ENCODE measurements around the gene RAB30. TPM values are rescaled to one million over a fixed set of nuclear protein-coding genes. Genes with fewer than 3 reads are reported as not detected.
"Not testable (repeated sequence)": the region's sequence is repeated elsewhere in the genome, so short reads cannot be mapped to it uniquely, and the experiment has no call there.

The RAB30 gene
- total and polyA plus RNA-seq, 9 donors, result 6.8 to 30.4 (median 22.7) TPM

DNA sequence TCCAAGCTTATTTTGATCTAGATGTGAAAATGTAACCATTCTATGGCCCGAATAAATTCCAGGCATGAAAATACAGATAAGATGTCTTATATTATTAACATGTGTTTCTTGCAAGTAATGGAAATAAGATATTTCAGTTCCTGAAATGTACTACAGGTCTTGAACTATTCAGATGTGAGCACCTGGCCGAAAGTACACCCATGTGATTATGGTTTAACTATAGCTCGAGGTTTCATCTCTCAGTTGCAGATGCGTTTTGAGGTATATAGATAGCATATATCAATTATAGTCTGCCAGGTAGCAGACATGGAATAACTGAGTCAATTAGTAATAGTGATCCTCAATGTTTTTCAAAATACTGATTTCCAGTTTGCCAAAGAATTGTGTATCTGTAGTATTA is 101.9 kb downstream of the RAB30 start:
- no peaks in the 10 kb centered on the region for H3K27me3 ChIP-seq
- no peak overlapping the region for H3K27ac ChIP-seq
- H3K4me3 ChIP-seq, result no peak overlapping the region
- H3K36me3 ChIP-seq, result no peaks in the 10 kb centered on the region
- H3K4me1 ChIP-seq (ENCODE audit: insufficient read depth), result no peaks in the 10 kb centered on the region
- DNase-seq, result no peak
- intact Hi-C loops (cut with DNase I), result no loop called here
- no peaks in the 10 kb centered on the region for H3K9me3 ChIP-seq
- 69 to 74% (median 69%) methylated on average over 4 of the region's 4 CpGs for WGBS, 3 donors
- TF ChIP-seq EP300 (IDR thresholded peaks at IDR 0.05), result no peak
- TF ChIP-seq, protein P1, sequence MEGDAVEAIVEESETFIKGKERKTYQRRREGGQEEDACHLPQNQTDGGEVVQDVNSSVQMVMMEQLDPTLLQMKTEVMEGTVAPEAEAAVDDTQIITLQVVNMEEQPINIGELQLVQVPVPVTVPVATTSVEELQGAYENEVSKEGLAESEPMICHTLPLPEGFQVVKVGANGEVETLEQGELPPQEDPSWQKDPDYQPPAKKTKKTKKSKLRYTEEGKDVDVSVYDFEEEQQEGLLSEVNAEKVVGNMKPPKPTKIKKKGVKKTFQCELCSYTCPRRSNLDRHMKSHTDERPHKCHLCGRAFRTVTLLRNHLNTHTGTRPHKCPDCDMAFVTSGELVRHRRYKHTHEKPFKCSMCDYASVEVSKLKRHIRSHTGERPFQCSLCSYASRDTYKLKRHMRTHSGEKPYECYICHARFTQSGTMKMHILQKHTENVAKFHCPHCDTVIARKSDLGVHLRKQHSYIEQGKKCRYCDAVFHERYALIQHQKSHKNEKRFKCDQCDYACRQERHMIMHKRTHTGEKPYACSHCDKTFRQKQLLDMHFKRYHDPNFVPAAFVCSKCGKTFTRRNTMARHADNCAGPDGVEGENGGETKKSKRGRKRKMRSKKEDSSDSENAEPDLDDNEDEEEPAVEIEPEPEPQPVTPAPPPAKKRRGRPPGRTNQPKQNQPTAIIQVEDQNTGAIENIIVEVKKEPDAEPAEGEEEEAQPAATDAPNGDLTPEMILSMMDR (IDR thresholded peaks at IDR 0.05), result no peak
- no peak for TF ChIP-seq POLR2A (IDR thresholded peaks at IDR 0.05)

DNA sequence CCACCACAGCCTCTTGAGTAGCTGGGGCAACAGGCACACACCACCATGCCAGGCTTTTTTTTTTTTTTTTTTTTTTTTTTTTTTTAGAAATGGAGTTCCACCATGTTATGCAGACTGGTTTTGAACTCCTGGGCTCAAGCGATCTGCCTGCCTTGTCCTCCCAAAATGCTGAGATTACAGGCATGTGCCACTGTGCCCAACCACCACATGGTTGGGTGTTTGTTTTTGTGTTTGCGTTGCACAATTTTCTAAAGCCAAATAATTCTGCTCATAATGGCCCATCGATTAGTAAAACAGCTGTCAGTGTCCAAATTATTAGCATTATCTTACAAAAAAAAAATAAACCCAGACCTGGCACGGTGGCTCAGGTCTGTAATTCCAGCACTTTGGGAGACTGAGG is 104.3 kb downstream of the RAB30 start:
- no peak overlapping the region for H3K27ac ChIP-seq
- no peaks in the 10 kb centered on the region for H3K36me3 ChIP-seq
- no peak for DNase-seq
- H3K4me3 ChIP-seq, result no peak overlapping the region
- intact Hi-C loops (cut with DNase I), result no loop called here
- no peaks in the 10 kb centered on the region for H3K9me3 ChIP-seq
- H3K4me1 ChIP-seq (ENCODE audit: insufficient read depth), result no peaks in the 10 kb centered on the region
- no peaks in the 10 kb centered on the region for H3K27me3 ChIP-seq
- WGBS, 3 donors, result 75 to 90% (median 78%) methylated on average over 4 of the region's 4 CpGs
- TF ChIP-seq EP300 (IDR thresholded peaks at IDR 0.05) (no peak), POLR2A (IDR thresholded peaks at IDR 0.05) (no peak)
- TF ChIP-seq, protein P1 (IDR thresholded peaks at IDR 0.05), result no peak

DNA sequence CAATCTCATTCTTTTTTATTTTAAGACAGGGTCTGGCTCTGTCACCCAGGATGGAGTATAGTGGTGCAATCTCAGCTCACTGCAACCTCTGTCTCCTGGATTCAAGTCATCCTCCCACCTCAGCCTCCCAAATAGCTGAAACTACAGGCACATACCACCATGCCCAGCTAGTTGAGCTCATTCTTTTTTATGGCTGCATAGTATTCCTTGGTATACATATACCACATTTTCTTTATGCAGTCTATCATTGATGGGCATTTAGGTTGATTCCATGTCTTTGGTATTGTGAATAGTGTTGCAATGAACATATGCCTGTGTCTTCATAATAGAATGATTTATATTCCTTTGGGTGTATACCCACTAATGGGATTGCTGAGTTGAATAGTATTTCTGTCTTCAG is 109.7 kb downstream of the RAB30 start:
- DNase-seq; H3K4me3 ChIP-seq; H3K36me3 ChIP-seq; H3K4me1 ChIP-seq (ENCODE audit: insufficient read depth); intact Hi-C loops (cut with DNase I); H3K9me3 ChIP-seq; H3K27ac ChIP-seq; H3K27me3 ChIP-seq: not testable (repeated sequence)

DNA sequence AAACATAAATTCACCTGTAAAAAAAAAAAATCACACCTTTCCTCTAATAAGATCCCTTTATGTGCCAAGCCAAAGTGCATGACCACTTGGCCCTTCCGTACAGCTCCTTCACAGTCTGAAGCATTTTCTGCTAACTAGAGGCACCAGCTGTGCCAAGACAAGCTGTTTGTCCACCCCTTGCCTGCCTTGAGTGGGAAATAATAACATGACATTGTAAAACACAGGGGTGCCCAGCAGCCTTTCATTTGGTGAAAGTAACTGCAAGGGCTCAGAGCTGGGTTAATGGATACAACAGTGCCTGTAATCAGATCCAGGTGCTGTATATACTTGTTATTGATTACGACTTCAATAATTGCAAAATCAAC is 110.9 kb downstream of the RAB30 start:
- Histone ChIP-seq H3K27me3 (no peaks in the 10 kb centered on the region), H3K27ac (no peak overlapping the region), H3K4me3 (no peak overlapping the region), H3K9me3 (no peaks in the 10 kb centered on the region), H3K36me3 (no peaks in the 10 kb centered on the region), H3K4me1 (ENCODE audit: insufficient read depth) (no peaks in the 10 kb centered on the region)
- intact Hi-C loops (cut with DNase I), result no loop called here
- no peak for DNase-seq
- TF ChIP-seq, protein P1 (IDR thresholded peaks at IDR 0.05), result no peak
- TF ChIP-seq POLR2A (IDR thresholded peaks at IDR 0.05) (no peak), EP300 (IDR thresholded peaks at IDR 0.05) (no peak)
- 82 to 88% (median 86%) methylated on average over 2 of the region's 2 CpGs for WGBS, 3 donors

DNA sequence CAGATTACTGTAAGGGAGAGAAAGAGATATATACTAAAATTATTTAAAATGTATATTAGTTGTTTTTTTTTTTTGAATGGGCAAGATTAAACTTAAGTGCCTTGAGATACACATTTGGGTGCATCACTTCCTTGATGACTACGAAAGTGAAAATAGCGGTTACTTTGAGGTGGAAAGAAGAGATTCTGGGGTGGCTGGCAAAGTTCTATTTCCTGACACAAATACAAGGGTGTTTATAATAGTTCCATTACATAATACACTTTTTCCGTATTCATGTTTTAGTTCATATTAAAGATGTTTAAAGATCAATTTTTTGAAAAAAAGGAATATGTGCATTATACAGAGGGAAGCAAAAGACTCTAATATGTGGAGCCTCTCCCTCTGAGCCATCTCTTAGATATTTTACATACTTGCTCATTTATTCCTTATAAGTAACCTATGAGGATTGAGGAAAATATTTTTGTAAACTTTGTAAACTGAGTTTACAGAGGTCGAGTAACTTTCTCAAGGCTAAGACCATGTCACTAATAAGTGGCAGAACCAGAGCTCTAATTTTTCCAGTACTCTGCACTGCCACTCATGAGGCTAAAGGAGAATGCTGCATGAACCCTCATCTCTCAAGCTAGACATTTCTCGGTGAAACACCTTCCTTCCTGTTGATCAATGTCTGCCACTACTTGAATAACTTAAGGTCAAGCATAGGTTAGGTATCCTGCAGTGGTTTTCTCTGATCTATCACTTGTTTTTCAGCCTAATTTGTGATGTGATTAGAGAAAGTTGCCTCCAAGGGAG is 111.5 kb downstream of the RAB30 start:
- TF ChIP-seq EP300 (IDR thresholded peaks at IDR 0.05) (no peak), POLR2A (IDR thresholded peaks at IDR 0.05) (no peak)
- TF ChIP-seq, protein P1 (IDR thresholded peaks at IDR 0.05), result no peak
- Histone ChIP-seq H3K4me3 (no peak overlapping the region), H3K36me3 (no peaks in the 10 kb centered on the region), H3K27ac (no peak overlapping the region), H3K4me1 (ENCODE audit: insufficient read depth) (no peaks in the 10 kb centered on the region), H3K9me3 (no peaks in the 10 kb centered on the region), H3K27me3 (no peaks in the 10 kb centered on the region)
- intact Hi-C loops (cut with DNase I), result no loop called here
- 62 to 67% (median 65%) methylated on average over 5 of the region's 5 CpGs for WGBS, 3 donors
- no peak for DNase-seq

DNA sequence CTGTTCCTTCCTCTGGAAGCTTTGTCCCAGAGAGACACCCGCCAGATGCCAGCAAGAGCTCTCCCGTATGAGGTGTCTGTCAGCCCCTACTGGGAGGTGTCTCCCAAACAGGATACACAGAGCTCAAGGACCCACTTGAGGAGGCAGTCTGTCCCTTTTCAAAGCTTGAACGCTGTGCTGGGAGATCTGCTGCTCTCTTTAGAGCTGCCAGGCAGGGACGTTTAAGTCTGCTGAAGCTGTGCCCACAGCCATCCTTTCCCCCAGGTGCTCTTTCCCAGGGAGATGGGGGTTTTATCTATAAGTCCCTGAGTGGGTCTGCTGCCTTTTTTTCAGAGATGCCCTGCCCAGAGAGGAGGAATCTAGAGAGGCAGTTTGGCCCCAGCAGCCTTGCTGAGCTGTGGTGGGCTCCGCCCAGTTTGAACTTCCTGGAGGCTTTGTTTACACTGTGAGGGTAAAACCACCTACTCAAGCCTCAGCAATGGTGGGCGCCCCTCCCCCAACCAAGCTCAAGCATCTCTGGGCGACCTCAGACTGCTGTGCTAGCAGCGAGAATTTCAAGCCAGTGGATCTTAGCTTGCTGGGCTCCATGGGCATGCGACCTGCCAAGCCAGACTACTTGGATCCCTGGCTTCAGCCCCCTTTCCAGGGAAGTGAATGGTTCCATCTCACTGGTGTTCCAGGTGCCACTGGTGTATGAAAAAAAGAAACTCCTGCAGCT is 115.8 kb downstream of the RAB30 start:
- intact Hi-C loops (cut with DNase I); DNase-seq: not testable (repeated sequence)
- whole genome bisulfite sequencing, 3 donors, result 66 to 78% (median 69%) methylated on average over 8 to 9 of the region's 9 CpGs

DNA sequence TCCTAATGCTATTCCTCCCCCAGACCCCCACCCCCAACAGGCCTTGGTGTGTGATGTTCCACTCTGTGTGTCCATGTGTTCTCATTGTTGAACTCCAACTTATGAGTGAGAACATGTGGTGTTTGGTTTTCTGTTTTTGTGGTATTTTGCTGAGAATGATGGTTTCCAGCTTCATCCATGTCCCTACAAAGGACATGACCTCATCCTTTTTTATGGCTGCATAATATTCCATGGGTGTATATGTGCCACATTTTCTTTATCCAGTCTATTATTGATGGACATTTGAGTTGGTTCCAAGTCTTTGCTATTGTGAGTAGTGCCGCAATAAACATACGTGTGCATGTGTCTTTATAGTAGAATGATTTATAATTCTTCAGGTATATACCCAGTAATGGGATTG is 121.2 kb downstream of the RAB30 start:
- WGBS, 3 donors, result 93 to 97% (median 96%) methylated on average over 2 of the region's 2 CpGs
- intact Hi-C loops (cut with DNase I); DNase-seq: not testable (repeated sequence)

More for the DNA sequence above, 115.8 kb downstream of the RAB30 start:
- H3K36me3 ChIP-seq; H3K4me1 ChIP-seq (ENCODE audit: insufficient read depth); H3K27me3 ChIP-seq; H3K4me3 ChIP-seq; H3K27ac ChIP-seq; H3K9me3 ChIP-seq: not testable (repeated sequence)

More for the DNA sequence above, 121.2 kb downstream of the RAB30 start:
- H3K36me3 ChIP-seq; H3K4me3 ChIP-seq; H3K27ac ChIP-seq; H3K9me3 ChIP-seq; H3K27me3 ChIP-seq; H3K4me1 ChIP-seq (ENCODE audit: insufficient read depth): not testable (repeated sequence)
